Activated effector memory CD4-positive, alpha-beta T cell treated with Interleukin-2 at 50 U/mL for 16 hours (primary cell): ENCODE results near the gene DMD.
"Not testable (repeated sequence)": the region's sequence is repeated elsewhere in the genome, so short reads cannot be mapped to it uniquely, and the experiment has no call there.

Experiments
- DNase-seq: peaks from one replicate; pipeline ENCODE4 v3.0.0-alpha.2; 2020

The DMD gene

DNA sequence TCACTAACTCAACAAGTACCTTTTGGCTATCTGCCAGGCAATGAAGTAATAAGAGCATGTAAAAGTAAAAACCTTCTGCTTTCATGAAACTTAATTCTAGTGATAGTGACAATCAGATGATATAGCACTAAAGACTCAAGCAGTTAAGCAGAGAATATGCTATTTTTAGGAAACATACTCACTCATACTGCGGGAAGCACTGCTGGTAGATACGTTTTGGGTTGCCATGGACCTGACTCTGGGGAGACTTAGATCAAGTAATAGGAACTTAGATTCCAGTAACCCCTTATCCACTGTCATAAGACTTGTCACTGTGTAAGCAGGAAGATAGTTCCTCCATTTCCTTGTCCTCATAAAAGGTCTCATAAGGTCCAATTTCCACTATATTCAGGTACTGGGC lies 386.3 kb downstream of the DMD start:
- DNase-seq: no peak

DNA sequence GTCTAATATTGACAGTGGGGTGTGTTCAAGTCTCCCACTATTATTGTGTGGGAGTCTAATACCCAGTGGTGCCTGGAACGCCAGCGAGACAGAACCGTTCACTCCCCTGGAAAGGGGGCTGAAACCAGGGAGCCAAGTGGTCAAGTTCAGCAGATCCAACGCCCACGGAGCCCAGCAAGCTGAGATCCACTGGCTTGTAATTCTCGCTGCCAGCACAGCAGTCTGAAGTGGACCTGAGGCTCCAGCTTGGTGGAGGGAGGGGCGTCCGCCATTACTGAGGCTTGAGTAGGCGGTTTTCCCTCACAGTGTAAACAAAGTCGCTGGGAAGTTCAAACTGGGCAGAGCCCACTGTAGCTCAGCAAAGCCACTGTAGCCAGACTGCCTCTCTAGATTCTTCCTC lies 407.3 kb downstream of the DMD start:
- DNase-seq: no peak

DNA sequence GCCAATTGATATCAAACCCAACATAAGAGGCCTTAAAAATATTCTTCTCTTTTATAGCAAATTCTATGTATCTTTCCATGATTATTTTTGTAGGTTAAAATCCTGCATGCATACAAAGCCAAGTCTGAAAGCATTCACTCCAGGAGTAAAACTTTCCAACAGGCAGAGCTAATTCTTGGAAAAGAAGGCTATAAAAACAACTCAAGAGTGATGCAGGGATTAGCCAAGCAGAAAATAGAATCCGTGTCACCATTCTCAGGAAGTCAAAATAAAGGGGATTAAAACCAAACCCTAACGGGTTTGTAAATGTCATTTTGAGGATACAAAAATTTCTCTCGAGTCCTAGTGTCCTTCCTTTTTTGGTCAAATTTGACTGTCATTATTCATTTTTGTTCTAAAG lies 412.4 kb downstream of the DMD start:
- DNase-seq: no peak

DNA sequence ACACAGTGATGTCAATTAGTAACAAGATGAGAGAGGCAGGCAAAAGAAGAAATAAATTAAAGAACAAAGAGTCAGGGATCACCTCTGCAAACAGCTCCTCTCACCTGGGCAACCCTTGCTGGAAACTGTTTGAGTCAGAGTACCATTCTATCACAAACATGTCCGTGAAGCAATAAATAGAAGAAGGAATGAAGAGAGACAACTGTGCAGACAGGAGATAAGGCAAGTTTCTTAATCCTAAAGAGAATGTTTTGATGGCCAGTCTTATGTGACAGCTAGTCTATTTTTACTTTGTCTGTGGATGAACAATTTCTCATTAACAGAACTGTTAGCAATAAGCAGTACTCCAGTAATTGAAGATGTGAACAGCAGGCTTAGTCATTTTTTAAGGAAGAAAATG lies 422.4 kb downstream of the DMD start:
- DNase-seq: no peak

DNA sequence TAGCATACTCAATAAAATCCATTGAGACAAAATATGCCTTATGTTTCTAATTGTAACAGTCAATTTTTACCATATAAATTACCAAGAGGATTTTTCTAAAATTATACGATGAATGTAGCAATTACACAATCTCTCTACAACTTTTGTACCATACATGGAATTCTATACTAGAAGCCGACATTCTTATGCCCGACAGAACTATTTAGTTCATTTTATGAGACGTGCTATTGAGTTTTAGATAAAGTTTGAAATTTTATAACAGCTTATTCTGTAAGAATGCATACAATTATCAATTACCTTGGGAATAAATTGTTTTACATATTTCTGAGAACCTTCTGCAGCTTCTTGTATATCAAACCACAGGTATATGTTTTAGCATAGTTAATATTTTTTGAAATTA lies 431.2 kb downstream of the DMD start:
- no peak for DNase-seq

DNA sequence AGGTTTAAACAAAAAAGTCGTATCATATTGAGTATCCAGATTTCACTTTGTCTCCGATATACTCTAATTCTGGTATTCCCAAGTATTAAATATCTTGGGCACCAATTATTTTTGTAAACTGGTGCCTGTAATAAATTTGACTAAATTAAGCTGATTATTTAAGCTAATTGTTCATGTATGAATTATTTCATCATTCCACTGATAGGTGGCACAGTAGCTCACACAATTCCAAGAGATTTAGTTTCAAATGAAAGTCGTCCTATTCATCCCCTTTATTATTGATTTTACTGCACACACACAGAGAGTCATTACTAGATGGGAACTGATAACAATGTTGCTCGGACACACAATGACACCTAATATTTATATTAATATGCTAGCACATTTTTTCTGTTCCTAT lies 432.4 kb downstream of the DMD start:
- no peak for DNase-seq

DNA sequence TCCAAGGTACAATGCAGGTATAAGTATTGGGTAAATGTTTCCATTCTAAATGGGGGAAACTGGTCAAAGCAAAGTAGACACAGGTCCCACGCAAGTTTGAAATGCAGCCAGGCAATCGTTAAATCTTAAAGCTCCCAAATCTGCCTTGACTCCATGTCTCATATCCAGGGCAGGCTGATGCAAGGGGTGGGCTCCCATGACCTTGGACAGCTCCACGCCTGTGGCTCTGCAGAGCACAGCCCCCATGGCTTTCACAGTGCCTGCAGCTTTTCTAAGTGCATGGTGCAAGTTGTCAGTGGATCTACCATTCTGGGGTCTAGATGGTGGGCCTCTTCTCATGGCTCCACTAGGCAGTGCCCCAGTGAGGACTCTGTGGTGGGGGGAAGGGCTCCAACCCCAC lies 436.4 kb downstream of the DMD start:
- DNase-seq: no peak

DNA sequence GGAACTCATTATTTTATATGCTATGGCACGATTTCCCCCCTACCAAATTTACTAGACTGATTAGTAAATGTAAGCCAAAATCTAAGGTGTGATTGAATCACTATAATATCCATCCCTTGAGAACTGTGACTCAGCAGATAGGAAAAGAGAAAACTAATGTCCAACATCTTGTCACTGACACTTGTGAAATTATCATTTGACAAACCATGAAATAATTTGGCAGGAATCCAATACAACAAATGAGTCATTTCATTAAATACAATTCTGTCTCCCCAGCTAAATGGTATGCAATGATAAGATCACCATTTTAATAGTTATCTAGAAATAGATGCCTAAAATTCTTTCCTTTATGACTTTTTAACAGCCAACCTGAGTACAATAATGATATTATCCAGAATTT lies 462.3 kb downstream of the DMD start:
- DNase-seq: no peak

DNA sequence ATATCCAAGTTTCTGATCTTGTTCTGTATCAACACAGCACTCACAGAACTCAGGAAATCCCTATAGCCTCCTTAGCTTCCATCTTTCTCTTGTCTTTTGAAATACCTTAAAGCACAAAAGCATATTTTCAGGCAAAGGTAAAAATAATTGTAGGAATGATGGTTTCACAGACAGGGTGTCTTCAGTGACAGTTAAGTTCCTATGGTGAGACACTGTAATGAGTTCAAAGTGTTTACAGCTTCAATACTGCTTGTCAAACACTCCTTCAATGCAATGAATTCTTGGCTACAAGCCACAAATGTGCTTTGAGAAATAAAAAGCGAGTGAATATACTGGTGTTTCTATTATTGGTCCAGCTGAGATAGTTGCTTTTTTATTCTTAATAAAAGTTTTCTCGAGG lies 466.0 kb downstream of the DMD start:
- DNase-seq: no peak

DNA sequence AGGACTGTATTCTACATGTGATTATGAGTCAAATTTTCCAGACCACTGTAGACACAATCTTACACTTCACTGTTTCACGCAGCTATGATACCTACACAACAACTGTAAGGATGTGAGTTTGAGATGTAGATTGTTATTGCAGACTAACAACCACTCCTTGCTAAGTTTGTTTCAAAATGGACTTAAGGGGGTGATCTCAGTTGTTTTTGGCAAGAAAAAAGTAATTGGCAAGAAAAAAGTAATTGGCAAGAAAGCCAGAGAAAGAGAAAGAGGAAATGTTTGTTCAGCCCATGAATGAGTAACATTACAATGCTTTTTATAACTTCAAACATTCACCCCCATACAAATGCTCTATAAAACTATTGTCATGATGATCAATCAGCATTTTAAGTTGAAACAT lies 466.4 kb downstream of the DMD start:
- DNase-seq: no peak

DNA sequence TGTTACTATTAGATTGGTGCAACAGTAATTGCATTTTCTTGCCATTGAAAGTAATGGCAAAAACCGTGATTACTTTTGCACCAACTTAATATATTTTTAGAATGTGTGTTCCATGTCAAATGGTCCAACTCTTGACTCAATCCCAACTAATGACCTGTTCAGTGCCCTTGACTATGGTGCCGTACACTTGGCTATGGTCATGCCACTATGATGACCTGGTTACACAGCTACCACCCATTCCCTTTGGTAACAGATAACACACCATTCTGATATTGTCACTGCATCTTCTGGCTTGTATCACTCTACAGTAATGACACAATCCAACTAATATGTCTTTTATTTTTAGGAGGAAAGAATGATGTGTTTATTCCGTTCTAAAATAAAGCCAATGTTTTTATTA lies 469.4 kb downstream of the DMD start:
- DNase-seq: no peak

DNA sequence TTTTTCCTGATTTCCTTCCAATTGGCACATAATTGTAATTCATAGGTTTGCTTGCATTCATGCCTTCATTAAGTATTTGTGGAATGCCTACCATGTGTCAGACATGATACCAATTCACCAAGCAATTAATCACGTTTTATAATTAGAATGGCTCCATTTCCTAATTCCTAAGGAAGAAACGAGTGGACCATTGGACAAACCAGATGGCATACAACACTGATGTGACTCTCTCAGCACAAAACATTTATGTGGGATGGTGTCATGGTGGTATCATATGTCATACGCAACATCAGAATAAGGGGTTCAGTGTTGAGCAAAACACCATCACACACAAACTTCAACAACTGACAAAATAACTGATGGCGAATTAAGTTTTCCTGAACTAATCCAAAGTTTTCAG lies 502.8 kb downstream of the DMD start:
- no peak for DNase-seq

DNA sequence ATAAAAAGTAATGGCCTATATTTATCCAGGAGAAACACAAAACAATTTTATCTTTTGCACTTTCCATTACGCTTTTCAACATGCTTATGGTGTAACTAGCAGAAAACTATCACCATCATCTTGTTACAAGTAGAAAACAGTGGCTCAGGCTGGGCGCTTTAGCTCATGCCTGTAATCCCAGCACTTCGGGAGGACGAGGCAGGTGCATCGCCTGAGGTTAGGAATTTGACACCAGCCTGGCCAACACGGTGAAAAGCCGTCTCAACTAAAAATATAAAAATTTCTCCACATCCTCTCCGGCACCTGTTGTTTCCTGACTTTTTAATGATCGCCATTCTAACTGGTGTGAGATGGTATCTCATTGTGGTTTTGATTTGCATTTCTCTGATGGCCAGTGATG lies 506.0 kb downstream of the DMD start:
- DNase-seq: not testable (repeated sequence)

DNA sequence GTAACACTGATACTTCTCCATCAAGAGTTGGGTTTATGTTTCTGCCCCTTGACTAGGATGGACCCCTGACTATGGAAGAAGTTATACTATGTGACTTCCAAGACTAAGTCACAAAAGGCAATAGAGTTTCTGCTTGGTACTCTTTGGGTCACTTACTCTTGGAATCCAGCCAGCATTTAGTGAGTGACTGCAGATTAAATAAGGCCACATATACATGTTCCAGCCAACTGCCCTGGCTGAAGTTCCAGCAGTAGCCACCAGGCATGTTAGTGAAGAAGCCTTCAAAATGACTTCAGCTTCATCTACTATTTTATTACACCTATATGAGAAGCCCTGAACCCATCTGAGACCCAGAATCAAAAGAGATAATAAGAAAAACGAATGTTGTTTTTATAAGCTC lies 524.0 kb downstream of the DMD start:
- no peak for DNase-seq

DNA sequence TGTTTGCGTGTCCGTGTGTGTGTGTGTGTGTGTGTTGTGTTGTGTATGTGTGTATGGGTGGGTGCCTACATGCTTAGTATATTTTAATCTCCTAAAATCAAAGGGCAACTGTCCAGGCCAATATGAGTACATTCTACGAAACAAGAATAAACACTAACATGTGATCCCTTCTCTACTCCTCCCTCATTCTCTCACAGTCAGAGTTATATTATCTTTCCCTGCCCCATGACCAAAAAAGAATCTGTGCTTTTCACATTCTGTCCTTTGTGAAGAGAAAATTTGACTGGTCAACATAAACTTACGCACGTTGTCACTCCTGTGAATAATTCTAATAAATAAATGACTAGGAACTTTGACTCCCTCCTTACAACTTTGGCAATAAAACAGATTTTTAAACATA lies 532.9 kb downstream of the DMD start:
- DNase-seq: no peak

DNA sequence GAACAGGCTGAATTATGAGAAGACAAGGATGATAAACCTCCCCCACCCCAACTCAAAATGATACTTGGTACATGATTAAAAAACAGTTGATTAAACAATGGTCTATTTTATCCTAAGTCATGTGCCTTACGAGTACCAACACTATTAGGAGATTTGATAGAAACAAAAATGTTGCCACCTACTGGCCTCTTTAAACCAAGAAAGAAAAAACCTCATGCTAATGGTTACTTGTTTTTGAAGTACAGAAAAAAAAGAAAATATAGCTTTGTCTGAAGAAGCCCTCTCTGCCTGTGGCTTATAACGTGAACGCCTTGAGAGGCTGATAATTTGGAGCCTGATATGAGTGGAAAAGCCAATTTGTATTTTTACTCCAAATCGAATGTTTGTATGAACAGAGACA lies 538.2 kb downstream of the DMD start:
- no peak for DNase-seq

DNA sequence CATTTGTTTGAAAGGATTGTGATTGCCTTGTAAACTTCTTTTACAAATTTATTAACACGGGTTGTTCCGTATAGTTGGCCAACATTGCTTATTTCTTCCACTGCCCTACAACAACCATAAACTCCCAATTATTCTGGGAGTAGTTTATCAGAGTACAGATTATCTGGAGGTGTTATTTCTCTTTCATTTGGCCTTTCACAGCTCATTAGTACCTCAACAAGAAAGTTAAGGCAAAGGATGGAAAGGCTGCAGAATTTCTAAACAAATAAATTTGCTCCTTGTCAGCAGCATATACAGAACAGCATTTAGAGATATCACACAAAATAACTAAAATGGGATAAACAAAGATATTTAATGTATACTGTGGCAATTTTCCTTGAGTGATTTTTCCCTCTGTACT lies 548.8 kb downstream of the DMD start:
- DNase-seq: no peak

DNA sequence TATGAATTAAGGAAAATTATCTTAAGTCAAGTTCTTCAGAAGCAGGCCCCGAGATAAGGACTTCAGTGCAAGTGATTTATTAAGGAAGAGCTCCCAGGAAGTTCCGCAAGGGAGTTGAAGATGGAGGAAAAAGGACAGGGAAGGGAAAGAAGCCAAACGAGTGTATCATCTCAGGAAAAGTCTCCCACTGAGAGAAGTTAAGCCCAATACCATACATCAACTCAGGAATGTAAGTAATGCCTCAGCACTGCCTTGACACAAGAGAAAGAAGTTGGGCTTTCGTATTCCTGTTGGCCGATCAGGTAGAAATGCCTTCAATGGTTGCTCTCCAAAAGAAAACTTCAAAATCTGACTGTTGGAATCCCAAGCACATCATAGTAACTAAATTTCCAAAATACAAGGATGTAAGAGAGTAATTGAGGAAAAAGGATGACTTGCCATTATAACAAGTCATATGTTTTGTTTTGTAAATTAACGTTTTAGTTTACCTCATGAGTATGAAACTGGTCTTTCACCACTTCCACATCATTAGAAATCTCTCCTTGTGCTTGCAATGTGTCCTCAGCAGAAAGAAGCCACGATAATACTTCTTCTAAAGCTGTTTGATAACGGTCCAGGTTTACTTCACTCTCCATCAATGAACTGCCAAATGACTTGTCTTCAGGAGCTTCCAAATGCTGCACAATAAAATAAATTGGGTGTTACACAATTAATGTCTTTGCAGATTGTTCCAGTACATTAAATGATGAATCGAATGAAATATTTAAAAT lies 566.7 kb downstream of the DMD start:
- no peak for DNase-seq

DNA sequence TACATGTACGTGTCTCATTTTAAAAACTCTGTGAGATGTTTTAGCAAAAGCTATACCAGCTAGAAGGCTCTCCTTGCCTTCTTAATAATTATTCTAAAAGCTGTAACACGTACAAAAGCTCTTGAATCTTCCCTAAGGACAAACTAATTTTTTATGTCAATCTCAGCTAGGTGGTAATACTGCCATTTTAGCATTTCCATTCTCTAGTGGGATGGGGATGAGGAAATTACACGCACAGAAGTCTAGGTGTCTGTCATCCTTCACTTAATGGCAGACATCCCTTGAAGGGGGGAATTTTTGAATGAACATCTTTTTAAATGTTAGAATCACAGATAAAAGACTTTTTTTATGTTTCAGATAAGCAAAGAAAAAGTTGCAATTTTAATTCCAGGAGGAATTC lies 569.1 kb downstream of the DMD start:
- no peak for DNase-seq

DNA sequence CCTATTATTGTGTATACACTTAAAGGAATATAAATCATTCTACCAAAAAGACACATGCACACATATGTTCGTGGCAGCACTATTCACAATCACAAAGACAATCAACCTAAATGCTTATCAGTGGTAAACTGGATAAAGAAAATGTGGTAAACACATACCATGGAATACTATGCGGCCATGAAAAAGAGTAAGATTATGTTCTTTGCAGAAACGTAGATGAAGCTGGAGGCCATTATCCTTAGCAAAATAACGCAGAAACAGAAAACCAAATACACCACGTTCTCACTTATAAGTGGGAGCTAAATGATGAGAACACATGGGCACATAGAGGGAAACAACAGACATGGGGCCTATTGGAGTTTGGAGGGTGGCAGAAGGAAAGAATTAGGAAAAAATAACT lies 593.2 kb downstream of the DMD start:
- DNase-seq: no peak

DNA sequence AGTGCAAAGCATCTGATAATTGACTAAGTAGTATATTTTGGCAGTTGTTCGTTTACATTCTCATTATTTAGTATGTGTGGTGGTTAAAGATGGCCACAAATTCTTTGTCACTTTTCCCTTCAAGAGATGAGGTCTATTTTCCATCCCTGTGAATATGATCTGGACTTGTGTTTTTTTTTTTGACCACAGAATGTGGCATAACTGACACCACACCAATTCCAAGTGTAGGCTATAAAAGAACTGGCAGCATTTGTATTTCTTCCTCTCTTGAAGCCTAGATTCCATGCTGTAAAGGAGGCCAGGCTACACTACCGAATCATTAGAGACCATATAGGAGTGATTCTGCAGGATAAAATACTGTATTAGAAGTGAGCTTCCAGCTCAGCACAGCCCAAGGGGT lies 596.6 kb downstream of the DMD start:
- DNase-seq: no peak

DNA sequence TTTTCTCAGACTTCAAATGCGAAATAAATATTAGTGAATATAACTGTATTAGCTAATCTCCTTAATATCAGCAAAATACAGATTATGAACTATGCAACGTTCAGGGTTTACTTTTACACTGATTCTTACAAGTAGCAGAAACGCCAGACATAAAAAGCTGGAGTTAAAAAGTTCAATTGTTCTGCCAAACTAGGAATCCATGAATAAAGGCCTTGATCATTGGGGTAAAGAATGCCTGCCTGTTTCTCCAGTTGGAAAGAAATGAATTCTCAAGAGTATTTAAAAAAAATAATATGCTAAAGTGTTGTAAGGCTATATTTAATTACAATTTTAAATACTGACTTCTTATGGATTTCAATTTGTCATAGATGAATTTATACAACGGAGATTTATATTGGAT lies 612.2 kb downstream of the DMD start:
- no peak for DNase-seq

DNA sequence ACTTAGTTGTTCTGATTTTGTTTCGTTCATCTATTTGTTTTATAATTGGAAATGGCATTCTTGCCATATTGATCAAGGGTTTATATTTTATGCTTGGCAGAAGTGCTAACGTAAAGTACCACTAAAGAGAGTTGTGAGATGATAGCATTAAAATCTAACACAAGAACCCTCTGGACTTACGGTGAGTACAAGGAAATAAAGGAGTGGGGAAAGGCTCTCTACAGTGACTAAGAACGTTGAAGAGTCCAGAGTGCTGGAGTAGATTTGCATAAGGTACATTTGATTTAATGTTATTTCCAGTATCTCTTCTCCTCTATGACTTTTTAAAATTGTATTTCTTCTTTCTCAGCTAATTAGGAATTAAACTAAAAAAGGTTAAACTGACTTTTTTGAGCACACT lies 612.6 kb downstream of the DMD start:
- DNase-seq: no peak

DNA sequence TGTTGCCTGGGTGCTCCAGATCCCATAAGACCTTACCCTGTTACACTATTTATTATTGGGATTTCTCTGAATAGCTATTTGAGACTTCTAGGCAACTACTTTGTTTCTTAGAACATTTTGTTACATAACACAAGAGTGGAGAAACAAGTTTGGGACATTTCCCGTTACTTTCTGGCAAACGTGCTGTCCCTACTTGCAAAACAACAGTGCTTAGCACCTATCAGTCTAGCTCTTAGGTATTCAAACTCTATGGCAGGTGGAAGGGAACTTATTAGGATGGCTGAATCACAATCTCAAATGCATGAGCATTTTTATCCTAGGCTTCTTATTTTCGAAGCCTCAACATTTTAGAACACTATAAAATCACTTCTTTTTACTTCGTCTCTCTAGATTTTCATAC lies 613.6 kb downstream of the DMD start:
- DNase-seq: no peak

DNA sequence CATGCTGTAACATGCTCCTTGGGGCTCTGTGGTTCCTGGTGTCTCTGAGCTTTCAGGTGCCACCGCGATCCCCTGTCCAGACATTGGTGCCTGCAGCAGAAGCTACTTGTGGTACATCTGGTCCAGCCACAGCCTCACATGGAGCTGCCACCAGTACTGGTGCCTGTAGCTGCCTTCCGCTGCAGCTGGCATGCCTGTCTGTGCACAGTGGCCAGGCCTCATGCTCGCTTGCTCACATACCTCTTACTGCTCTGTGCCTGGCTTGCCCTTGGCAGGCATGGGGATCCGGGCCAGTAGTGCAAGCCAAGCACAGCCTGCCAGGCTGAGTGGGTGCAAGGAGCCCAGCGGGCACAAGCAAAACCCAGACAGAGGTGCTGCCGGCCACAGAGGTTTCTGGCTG lies 618.6 kb downstream of the DMD start:
- no peak for DNase-seq

DNA sequence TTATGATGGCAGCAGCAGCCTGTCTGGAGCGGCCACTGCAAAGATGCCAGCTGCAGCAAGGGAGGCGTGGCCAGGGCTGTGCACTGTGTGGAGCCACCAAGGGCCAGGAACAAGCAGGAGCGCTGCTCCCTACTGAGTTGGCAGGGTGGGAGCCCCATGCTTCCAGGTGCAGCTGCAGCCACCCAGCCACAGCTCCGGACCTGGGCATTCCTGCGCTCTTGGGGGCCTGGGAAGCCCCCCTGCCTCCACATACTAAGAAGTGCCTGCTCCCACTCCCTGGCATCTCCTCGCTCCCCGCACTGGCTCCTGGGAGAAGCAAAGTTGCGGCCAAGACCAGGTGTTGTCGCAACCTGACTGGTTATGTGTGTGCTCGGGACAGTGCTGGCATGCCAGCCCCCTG lies 619.8 kb downstream of the DMD start:
- DNase-seq: no peak
